Retinal pigment epithelial cell (primary cell): Measurements from ENCODE around the gene NRG3.

Experiments used
- DNase-seq: peaks from one replicate; pipeline ENCODE4 v3.0.0-alpha.2; 2010; ENCODE audit warnings: low read depth
- H3K4me3 ChIP-seq: 2 replicates; pipeline ENCODE4 v1.5.1; 2011; ENCODE audit warnings: mild to moderate bottlenecking, low read length, control low read depth, moderate library complexity
- CTCF ChIP-seq: conservative IDR thresholded peaks from 2 replicates; pipeline ENCODE4 v1.5.1; 2011; ENCODE audit warnings: low read depth, low read length, control low read depth, inconsistent platforms

NRG3 gene

GRCh38 chr10:82071231-82071630, 196.2 kb downstream of the NRG3 start:
- DNase-seq, result no peak
- no peak for TF ChIP-seq CTCF
- no peak overlapping the region for H3K4me3 ChIP-seq

GRCh38 chr10:82072124-82072523, 197.1 kb downstream of the NRG3 start:
- TF ChIP-seq CTCF, result no peak
- H3K4me3 ChIP-seq, result no peak overlapping the region
- no peak for DNase-seq

- DNase-seq, result no peak
- no peak overlapping the region for H3K4me3 ChIP-seq
- TF ChIP-seq CTCF, result no peak
These were observed 200.6 kb downstream of the NRG3 start for GRCh38 chr10:82075605-82076004.

GRCh38 chr10:82084496-82084895, 209.5 kb downstream of the NRG3 start:
- no peak for TF ChIP-seq CTCF

GRCh38 chr10:82084904-82085303, 209.9 kb downstream of the NRG3 start:
- H3K4me3 ChIP-seq, result no peak overlapping the region
- no peak for DNase-seq
- no peak for TF ChIP-seq CTCF

More at GRCh38 chr10:82084496-82084895, 209.5 kb downstream of the NRG3 start:
- DNase-seq, result no peak
- no peak overlapping the region for H3K4me3 ChIP-seq

- H3K4me3 ChIP-seq, result no peak overlapping the region
- no peak for TF ChIP-seq CTCF
- DNase-seq, result no peak
These were observed 214.3 kb downstream of the NRG3 start for GRCh38 chr10:82089327-82089726.

- DNase-seq, result no peak
- no peak for TF ChIP-seq CTCF
- no peak overlapping the region for H3K4me3 ChIP-seq
These were observed 216.4 kb downstream of the NRG3 start for GRCh38 chr10:82091413-82091812.
